NCI-H1105 treated with DMSO at 0.1 percent for 48 hours (cell line): ENCODE data around the gene REPIN1.

Experiments used
- DNase-seq: peaks from one replicate; lab custom pipeline; 2025; lab: John Stamatoyannopoulos, UW

Gene REPIN1

DNA sequence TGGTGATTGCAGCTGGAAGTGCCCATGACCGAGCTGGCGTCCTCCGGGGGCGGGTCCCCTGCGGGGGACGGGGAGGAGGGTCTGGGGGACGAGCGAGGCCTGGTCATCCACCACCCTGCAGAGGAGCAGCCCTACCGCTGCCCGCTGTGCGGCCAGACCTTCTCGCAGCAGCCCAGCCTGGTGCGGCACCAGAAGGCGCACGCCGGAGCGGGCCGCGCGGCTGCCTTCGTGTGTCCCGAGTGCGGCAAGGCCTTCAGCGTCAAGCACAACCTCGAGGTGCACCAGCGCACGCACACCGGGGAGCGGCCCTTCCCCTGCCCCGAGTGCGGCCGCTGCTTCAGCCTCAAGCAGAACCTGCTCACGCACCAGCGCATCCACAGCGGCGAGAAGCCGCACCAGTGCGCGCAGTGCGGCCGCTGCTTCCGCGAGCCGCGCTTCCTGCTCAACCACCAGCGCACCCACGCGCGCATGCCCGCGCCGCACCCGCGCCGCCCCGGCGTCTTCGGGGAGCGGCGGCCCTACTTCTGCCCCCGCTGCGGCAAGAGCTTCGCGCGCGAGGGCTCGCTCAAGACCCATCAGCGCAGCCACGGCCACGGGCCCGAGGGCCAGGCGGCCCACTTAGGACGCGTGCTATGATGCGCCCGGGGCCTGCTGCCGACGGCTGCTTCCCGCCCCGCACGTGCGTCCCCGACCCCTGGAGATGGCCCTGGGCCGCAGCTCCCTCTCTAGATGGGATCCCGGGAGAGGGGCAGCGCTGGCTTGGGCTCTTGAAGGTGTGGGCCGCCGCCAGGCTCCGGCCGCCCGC is 39.2 kb downstream of the REPIN1 start:
- no peak for DNase-seq

DNA sequence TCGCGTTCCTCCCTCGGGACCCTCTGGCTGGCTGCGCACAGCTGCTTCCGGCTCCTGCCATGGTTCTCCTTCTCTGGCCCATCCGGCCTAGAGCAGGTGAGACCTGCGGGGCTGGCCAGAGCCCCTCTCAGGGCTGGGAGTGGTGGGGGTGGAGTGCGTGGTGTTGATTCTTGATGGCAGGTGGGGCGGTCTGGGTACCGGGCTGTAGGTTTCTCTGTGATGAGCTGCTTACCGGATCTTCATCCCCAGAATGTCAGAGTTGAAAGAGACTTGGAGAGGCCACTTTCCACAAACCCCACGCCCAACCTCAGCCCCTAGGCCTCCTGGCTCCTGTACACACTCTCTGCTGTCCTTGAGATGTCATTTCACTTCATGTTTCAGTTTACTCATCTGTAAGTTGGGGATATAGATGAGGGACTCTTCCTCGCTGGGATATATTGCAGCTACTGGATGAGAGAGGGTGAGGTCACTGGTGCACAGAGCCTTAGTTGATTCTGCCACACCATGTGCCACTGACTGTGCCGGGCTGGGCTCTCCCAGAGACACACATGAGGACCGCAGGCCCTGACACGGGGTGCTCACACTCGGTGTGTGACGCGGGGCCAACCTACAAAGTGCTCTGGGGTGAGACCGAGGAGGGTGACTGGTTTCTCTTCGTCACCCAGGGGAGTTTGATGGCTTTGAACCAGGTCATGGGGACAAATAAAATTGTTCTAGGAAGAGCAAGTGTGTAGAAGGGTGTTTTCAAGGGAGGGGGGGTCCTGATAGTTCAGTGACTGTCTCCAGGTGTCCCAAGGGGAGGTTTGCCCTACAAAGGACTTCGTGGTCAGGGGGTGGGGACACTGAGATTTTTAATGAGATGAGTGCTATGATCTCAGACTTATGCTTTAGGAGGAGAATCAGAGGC is 40.0 kb downstream of the REPIN1 start:
- no peak for DNase-seq

DNA sequence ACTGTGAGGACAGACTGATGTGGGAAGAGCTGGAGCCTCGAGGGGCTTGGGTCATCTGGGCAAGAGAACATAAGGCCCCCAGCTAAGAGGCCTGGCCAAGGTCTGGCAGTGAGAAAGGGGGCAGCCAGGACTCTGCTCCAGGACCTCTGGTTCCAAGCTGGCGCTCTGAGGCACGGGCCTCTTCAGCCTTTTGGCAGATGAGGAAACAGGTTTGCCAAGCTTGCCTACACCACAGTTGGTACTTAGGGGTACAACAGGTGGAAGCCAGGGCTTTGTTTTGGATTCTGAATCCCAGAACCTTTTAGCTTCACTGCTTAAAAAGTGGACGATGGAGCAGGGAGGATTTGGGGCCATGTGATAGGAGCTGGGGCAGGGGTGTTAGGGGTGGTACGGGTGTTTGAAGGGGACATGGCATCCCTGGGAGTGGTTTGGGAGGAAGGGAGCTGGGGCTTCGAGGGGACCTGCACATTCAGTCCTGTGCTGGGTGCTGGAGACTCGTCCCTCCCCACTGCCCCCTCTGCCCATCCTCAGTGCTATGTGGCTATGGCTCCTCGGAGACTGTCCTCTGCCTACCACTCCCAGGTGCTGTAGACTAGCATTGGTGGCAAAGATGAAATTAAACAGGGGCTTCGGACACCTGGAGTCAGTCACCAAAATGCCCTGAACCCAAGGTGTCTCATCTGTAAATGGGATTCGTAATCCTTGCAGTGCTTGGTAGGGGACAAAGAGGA is 40.8 kb downstream of the REPIN1 start:
- no peak for DNase-seq

DNA sequence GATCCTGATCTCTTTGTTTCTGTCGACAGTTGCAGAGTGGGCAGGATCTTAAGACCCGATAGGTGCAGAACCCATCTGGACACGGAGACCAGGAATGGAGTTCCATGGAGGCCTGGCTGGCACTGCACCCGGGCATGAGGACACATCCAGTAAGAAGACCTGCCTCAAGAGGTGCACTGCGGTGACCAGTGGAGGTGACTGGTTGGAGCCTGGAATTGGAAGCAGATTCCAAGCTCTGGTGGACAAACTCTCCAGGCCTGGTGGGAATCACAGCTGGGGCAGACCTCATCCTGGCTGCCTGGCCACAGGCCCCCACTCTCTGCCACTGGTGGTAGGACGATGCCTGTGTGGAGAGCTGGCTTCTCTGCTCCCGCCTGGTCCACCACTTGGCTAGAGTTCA is 41.5 kb downstream of the REPIN1 start:
- DNase-seq = no peak

DNA sequence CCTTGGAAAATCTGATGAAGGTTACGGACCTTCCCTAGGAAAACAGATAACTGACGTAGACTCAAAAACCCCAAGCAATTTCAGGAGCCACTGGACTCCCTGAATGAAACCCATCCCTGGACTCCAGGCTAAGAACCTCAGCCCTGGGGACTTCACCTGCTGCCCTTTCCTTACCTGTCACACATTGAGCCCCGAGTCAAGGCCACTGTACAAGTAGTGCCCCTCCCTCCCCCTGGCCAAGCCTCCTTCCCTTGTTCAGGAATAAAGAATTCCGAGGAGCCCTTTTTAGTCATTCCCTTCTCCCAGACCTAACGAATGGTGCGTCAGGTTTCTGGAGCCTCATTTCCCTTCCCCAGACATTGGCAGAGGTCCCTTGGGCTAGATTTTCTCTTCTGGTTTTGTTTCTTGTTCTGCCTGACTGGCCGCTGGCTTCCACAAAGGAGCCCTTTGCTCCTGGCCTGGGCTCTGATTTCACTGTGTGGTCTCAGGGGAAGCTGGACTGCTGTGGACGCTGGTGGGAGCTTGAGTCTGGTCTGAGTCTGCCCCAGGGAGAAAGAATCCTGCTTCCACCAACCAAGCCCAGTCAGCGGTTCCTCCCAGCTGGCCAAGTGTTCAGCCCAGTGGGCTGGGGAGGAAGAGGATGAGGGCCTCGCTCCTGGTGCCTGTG is 42.2 kb downstream of the REPIN1 start:
- DNase-seq = no peak

DNA sequence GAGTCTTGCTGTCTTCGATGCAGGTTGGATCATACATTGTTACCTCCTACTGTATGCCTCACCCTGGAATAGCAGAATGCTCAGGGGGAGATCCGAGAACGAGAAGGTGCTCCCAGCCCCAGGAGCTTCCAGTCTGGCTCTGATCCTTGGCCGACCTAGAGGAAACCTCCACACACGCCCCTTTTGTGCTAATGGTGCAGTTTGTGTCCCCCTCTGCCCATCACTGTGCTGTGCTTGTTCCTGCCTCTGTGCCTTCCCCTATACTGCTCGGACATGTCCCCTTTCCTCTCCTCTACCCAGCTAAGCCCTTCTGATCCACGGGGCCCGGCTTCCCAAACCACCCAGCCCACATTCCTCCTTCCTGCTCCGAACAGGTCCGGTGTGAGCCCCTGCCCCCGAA is 43.0 kb downstream of the REPIN1 start:
- DNase-seq = no peak

DNA sequence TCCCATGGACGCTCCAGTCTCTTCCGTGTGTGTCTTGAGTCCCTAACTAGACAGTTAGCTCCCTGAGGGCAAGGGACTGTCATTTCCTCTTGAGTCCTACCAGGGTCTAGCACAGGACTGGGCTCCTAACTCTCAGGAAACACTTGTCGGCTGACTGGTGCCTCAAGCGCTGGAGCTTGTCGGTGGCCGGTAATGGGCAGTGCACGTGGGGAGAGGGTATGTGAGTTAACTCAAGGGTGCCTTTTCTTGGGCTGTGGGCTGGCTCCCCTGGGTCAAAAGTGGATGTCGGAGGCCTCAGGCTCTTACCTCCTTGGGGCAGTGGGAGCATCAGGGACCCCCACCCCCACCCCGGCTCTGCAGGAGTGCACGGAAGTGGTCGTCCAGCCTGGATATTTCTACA is 43.4 kb downstream of the REPIN1 start:
- no peak for DNase-seq

DNA sequence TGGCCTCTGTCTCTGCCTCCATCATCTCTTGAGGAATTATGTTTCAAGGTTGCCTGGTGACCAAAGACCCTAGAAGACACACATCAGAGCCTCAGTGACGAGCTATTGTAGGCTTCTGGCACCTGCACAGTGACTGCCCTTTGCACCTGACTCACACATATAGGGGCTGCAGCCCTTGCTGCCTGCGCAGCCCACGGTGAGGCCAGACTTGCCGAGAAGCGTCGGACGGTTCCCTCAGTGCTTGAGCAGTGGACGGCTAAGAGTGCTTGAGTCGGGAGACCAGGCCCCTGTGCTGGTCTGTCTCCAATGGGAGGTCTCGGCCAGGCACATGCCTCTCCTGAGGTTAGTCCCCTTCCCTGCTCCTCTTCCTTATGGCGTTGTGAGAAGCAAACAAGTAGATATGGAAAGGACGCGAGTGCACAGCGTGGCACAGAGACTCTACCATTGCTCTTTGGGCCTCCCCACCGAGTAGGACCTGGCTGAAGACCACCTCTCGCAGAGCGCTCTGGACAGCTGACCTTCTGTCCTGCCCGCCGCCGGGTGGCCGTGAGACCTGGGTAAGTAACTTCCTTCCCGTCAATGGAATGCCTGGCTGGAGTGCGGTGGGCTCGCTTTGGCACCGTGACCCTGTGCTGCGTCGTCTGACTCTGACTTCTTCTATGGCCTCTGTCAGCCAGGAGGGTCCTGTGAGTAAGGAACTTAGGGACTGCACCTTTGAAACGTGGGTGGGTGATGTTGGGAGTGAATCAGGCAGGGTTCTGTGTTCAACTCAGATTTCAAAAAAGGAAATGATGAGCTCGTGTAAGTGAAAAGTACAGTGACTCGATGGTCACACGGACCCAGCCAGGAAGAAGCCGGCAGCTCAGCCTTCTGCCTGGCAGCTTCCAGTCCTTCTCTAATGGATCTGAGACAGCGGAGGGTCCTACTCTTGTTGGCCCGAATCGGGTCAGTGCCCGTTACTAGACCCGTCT is 44.2 kb downstream of the REPIN1 start:
- no peak for DNase-seq

DNA sequence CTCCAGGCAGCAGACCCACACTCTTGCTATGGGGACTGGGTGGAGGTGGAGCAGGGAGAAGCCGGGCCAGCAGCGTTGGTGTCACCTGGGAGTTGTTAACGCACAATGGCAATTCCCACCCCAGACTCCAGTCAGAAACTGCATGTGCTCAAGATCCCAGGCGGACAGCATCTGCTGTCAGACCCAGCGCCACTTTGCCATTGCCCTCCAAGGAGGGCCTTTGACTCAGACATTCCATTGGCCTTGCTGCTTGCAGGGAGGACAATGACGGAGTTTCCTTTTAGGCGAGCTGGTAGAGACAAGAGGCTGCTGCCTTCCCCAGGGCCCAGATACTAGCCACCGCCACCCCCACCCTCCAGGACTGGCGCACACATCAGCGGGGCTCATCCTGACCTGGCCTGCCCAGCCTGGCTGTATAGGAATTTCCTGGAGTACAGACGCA is 45.0 kb downstream of the REPIN1 start:
- DNase-seq = no peak

DNA sequence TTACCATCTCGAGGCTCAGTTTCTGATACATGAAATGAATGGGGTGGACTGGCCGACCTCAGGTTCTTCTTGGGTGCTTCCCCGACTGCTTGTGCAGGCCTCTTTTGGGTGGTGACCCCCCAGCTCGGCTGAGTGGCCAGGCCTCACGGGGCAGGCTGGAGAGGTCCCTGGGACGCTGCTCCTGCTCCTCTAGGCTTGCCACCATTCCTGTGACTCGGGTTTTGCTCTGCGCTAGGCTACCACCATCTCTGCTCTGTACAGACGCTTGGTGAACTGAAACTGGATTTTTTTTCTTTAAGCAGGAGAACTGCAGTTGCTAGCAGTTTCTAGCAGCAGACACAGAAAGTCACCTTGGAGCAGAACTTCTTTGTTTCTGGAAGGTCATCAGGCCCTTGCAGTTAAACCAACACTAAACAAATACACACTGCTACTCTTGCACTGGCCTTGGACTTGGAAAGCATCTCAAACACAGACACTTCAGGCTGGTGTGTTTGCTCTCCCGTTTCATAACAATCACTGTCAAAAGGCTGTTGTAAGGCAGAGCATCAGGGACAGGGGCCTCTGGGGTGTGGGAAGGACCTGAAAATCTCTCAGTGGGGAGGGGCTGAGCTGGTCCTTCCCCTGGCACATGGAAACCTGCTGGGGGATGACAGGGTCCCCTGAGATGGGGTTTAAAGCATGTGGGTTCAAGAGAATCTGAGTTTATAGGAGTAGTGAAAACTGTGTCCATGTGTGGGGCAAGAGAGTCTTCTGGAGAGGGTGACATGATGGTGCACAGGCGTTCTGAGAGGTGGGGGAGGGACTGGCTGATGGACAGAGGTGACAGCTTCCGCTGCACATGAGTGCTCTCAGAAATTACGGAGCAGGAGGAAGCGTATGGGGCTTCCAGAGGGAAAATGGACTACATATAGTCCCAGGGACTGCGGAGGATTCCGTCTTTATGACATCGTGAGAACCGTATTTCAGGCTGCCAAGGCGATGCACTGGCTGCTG is 46.8 kb downstream of the REPIN1 start:
- no peak for DNase-seq

DNA sequence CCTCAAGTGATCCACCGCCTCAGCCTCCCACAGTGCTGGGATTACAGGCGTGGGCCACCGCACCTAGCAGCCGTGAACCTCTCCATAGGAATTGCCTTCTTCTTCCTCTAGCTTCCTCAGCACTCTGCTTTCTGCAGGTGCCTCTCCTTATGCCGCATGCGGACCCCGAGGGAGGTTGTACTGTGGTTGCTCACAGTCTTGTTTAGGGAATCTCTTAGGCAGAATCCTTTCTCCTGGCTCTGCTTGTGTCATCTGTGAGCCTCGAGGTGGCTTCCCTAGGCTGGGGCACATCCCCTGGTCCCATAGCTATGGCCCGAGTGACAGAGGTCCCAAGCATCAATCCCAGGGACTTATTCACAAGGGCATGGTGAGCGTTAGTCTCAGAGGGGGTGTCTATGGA is 48.6 kb downstream of the REPIN1 start:
- no peak for DNase-seq

DNA sequence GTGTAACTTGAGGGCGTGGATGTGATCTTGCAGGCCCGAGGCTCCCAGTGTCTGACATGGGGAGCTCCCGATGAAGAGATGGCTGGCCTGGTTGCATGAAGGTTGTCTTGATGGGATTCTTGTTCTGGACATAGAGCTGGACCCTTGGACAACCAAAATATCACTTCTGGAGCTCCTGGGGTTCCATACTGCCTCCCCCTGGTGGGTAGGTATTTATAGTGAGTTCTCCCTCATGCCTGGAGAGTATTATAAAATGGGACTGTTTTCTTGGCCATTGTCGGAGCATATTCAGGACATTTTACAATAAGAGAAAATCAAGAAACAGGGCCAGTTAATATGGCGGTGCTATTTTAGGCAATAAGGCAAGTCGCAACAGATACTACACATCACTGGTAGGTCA is 49.2 kb downstream of the REPIN1 start:
- DNase-seq = no peak

DNA sequence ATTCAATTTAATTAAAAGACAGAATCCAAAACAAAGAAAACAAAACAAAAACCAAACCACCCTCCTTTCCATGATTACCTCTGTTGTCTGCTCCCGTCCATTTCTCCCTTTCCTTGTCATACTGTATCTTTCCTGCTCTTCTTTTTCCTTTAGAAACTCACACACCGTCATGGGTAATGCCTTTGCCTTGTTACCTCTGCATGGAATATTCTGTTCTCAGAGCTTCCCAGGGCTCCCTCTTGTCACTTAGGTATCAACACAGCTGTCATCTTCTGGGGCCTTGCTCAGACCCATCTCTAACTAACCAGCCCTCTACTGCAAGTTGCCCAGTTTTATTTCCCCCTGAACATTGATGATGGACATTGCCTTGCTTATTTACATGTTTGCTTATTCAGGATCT is 51.6 kb downstream of the REPIN1 start:
- DNase-seq = no peak

DNA sequence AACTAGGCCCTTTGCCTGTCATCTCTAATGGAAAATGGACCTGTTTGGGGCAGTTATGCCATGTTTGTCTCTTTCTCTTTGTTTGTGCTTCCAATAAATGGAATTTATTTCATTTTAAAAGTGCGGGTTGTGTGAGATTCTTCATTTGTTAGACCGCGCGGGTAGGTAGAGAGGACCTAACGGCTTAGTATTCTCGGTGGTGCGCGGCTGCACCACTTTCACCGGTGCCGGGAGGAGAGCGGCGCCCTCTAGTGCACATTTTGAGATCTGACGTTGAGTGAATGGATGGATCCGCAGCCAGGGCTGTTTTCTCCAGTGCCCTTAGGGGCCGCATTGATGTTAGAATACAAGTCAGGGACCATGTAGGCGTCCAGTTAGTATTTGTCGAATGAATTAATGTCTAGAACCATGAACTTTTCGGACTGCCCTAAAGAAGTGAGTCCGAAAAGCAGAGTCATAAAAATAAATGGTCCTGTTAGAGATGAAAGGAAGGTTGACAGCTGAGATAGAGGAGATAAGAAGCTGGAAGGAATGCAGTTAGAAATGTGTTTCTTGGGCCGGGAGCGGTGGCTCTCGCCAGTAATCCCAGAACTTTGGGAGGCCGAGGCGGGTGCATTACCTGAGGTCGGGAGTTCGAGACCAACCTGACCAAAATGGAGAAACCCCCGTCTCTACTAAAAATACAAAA is 52.5 kb downstream of the REPIN1 start:
- DNase-seq = peak; percentile 72

DNA sequence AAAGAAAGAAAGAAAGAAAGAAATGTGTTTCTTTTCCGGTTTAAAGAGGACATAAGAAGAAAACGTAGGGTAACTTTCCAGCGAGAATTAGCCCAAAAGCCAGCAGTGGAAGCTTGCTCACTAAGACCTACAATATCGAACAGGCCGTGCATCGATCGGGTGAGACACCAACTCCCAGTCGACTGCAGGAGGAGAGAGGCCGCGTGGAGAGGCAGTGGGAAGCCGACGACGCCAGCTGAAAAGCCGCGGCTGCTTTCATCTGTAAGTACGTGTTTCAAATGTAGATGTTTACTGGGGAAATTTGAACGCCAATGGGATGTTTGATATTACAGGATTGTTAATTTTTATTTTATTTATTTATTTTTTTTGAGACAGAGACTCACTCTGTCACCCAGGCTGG is 53.2 kb downstream of the REPIN1 start:
- DNase-seq = no peak
